ENCODE results near the gene TMEM101. TPM values are rescaled to one million over a fixed set of nuclear protein-coding genes. Genes with fewer than 3 reads are reported as not detected.
"Not testable (repeated sequence)": the region's sequence is repeated elsewhere in the genome, so short reads cannot be mapped to it uniquely, and the experiment has no call there.

The TMEM101 gene
- total and polyA plus RNA-seq, 5 donors from 2014 or later, result 15.8 to 44.9 (median 40.9) TPM

- DNase-seq, result no peak
- Mint-ChIP-seq H3K27ac (no peak overlapping the region), H3K36me3 (peaks cover 18% of the 10 kb centered on the region)
Measured at GRCh38 chr17:44037471-44037870, 22.7 kb upstream of the TMEM101 start.

GRCh38 chr17:44034688-44035087 is 19.9 kb upstream of the TMEM101 start:
- not testable (repeated sequence) for H3K27ac ChIP-seq (ENCODE audit: insufficient read depth, low read length, poor library complexity, severe bottlenecking); H3K27ac Mint-ChIP-seq; DNase-seq; H3K4me1 ChIP-seq (ENCODE audit: control insufficient read depth, insufficient read depth, low read length, poor library complexity, severe bottlenecking); ATAC-seq (ENCODE audit: low read depth in 2 of 2); H3K27me3 Mint-ChIP-seq; H3K9me3 Mint-ChIP-seq; H3K4me3 Mint-ChIP-seq; H3K27me3 ChIP-seq (ENCODE audit: control insufficient read depth, insufficient read depth, low read length); H3K4me3 ChIP-seq (ENCODE audit: low read depth, low read length); H3K9me3 ChIP-seq (ENCODE audit: control insufficient read depth in 2 of 2, low read length in 2 of 2)
- H3K36me3 ChIP-seq (ENCODE audit: control insufficient read depth, insufficient read depth, low read length), result peaks cover 38% of the 10 kb centered on the region
- Mint-ChIP-seq H3K36me3 (peaks cover 25% of the 10 kb centered on the region), H3K4me1 (peaks cover 6 to 13% (median 10%) of the 10 kb centered on the region in 4 donors)

More at GRCh38 chr17:44037471-44037870, 22.7 kb upstream of the TMEM101 start:
- H3K4me3 ChIP-seq (ENCODE audit: low read depth, low read length), result no peak overlapping the region
- H3K4me1 Mint-ChIP-seq, result peaks cover 15 to 24% (median 22%) of the 10 kb centered on the region in 4 donors
- no peak overlapping the region for H3K27ac ChIP-seq (ENCODE audit: insufficient read depth, low read length, poor library complexity, severe bottlenecking)
- H3K9me3 Mint-ChIP-seq, result no peaks in the 10 kb centered on the region
- no peak for ATAC-seq (ENCODE audit: low read depth in 2 of 2)
- no peak overlapping the region for H3K4me3 Mint-ChIP-seq
- H3K9me3 ChIP-seq (ENCODE audit: control insufficient read depth in 2 of 2, low read length in 2 of 2), result no peaks in the 10 kb centered on the region
- peaks cover 37% of the 10 kb centered on the region for H3K36me3 ChIP-seq (ENCODE audit: control insufficient read depth, insufficient read depth, low read length)
- no peaks in the 10 kb centered on the region for H3K27me3 ChIP-seq (ENCODE audit: control insufficient read depth, insufficient read depth, low read length)
- peaks cover 10% of the 10 kb centered on the region for H3K4me1 ChIP-seq (ENCODE audit: control insufficient read depth, insufficient read depth, low read length, poor library complexity, severe bottlenecking)
- H3K27me3 Mint-ChIP-seq, result no peaks in the 10 kb centered on the region

GRCh38 chr17:44033861-44034408 is 19.2 kb upstream of the TMEM101 start:
- Histone ChIP-seq H3K4me3 (ENCODE audit: low read depth, low read length) (no peak overlapping the region), H3K27ac (ENCODE audit: insufficient read depth, low read length, poor library complexity, severe bottlenecking) (no peak overlapping the region), H3K9me3 (ENCODE audit: control insufficient read depth in 2 of 2, low read length in 2 of 2) (no peaks in the 10 kb centered on the region), H3K36me3 (ENCODE audit: control insufficient read depth, insufficient read depth, low read length) (peaks cover 37% of the 10 kb centered on the region), H3K27me3 (ENCODE audit: control insufficient read depth, insufficient read depth, low read length) (no peaks in the 10 kb centered on the region), H3K4me1 (ENCODE audit: control insufficient read depth, insufficient read depth, low read length, poor library complexity, severe bottlenecking) (no peaks in the 10 kb centered on the region)
- ATAC-seq (ENCODE audit: low read depth in 2 of 2), result no peak
- DNase-seq, result peak in 1 of 3 donors; percentile 22
- Mint-ChIP-seq H3K4me3 (no peak overlapping the region), H3K36me3 (peaks cover 31% of the 10 kb centered on the region), H3K9me3 (no peaks in the 10 kb centered on the region), H3K27ac (peak overlapping the region; percentile 30 to 82 (median 45)), H3K27me3 (no peaks in the 10 kb centered on the region), H3K4me1 (peaks cover 4 to 13% (median 9%) of the 10 kb centered on the region in 4 donors)

- Mint-ChIP-seq H3K4me1 (peaks cover 0 to 13% (median 9%) of the 10 kb centered on the region in 4 donors), H3K27ac (no peak overlapping the region), H3K27me3 (no peaks in the 10 kb centered on the region), H3K36me3 (peaks cover 28% of the 10 kb centered on the region), H3K9me3 (no peaks in the 10 kb centered on the region), H3K4me3 (no peak overlapping the region)
- Histone ChIP-seq H3K9me3 (ENCODE audit: control insufficient read depth in 2 of 2, low read length in 2 of 2) (no peaks in the 10 kb centered on the region), H3K27me3 (ENCODE audit: control insufficient read depth, insufficient read depth, low read length) (no peaks in the 10 kb centered on the region), H3K4me3 (ENCODE audit: low read depth, low read length) (no peak overlapping the region), H3K4me1 (ENCODE audit: control insufficient read depth, insufficient read depth, low read length, poor library complexity, severe bottlenecking) (no peaks in the 10 kb centered on the region), H3K36me3 (ENCODE audit: control insufficient read depth, insufficient read depth, low read length) (peaks cover 10% of the 10 kb centered on the region), H3K27ac (ENCODE audit: insufficient read depth, low read length, poor library complexity, severe bottlenecking) (no peak overlapping the region)
- no peak for ATAC-seq (ENCODE audit: low read depth in 2 of 2)
- no peak for DNase-seq
Measured at GRCh38 chr17:44030482-44030881, 15.7 kb upstream of the TMEM101 start.

GRCh38 chr17:44029736-44030135 is 15.0 kb upstream of the TMEM101 start:
- H3K36me3 Mint-ChIP-seq, result peaks cover 28% of the 10 kb centered on the region
- H3K27ac ChIP-seq (ENCODE audit: insufficient read depth, low read length, poor library complexity, severe bottlenecking), result no peak overlapping the region
- no peaks in the 10 kb centered on the region for H3K9me3 Mint-ChIP-seq
- ATAC-seq (ENCODE audit: low read depth in 2 of 2) (no peak), DNase-seq (no peak)
- H3K27me3 ChIP-seq (ENCODE audit: control insufficient read depth, insufficient read depth, low read length), result no peaks in the 10 kb centered on the region
- H3K27ac Mint-ChIP-seq, result no peak overlapping the region
- no peaks in the 10 kb centered on the region for H3K4me1 ChIP-seq (ENCODE audit: control insufficient read depth, insufficient read depth, low read length, poor library complexity, severe bottlenecking)
- H3K4me1 Mint-ChIP-seq, result peaks cover 0 to 13% (median 9%) of the 10 kb centered on the region in 4 donors
- H3K9me3 ChIP-seq (ENCODE audit: control insufficient read depth in 2 of 2, low read length in 2 of 2), result no peaks in the 10 kb centered on the region
- no peaks in the 10 kb centered on the region for H3K27me3 Mint-ChIP-seq
- no peak overlapping the region for H3K4me3 ChIP-seq (ENCODE audit: low read depth, low read length)
- H3K36me3 ChIP-seq (ENCODE audit: control insufficient read depth, insufficient read depth, low read length), result peaks cover 10% of the 10 kb centered on the region
- no peak overlapping the region for H3K4me3 Mint-ChIP-seq

- Mint-ChIP-seq H3K4me3 (peak overlapping the region in 1 of 4 donors; percentile 56), H3K36me3 (peaks cover 11% of the 10 kb centered on the region), H3K27me3 (no peaks in the 10 kb centered on the region), H3K27ac (no peak overlapping the region), H3K9me3 (no peaks in the 10 kb centered on the region), H3K4me1 (no peaks in the 10 kb centered on the region)
- no peaks in the 10 kb centered on the region for H3K9me3 ChIP-seq (ENCODE audit: control insufficient read depth in 2 of 2, low read length in 2 of 2)
- H3K27me3 ChIP-seq (ENCODE audit: control insufficient read depth, insufficient read depth, low read length), result no peaks in the 10 kb centered on the region
- H3K4me3 ChIP-seq (ENCODE audit: low read depth, low read length), result no peak overlapping the region
- H3K4me1 ChIP-seq (ENCODE audit: control insufficient read depth, insufficient read depth, low read length, poor library complexity, severe bottlenecking), result no peaks in the 10 kb centered on the region
- H3K27ac ChIP-seq (ENCODE audit: insufficient read depth, low read length, poor library complexity, severe bottlenecking), result no peak overlapping the region
- peaks cover 3% of the 10 kb centered on the region for H3K36me3 ChIP-seq (ENCODE audit: control insufficient read depth, insufficient read depth, low read length)
- ATAC-seq (ENCODE audit: low read depth in 2 of 2), result no peak
- no peak for DNase-seq
Measured at GRCh38 chr17:44024853-44025252, 10.1 kb upstream of the TMEM101 start.

- no peaks in the 10 kb centered on the region for H3K27me3 ChIP-seq (ENCODE audit: control insufficient read depth, insufficient read depth, low read length)
- H3K27ac ChIP-seq (ENCODE audit: insufficient read depth, low read length, poor library complexity, severe bottlenecking), result no peak overlapping the region
- no peaks in the 10 kb centered on the region for H3K4me1 ChIP-seq (ENCODE audit: control insufficient read depth, insufficient read depth, low read length, poor library complexity, severe bottlenecking)
- DNase-seq (no peak), ATAC-seq (ENCODE audit: low read depth in 2 of 2) (no peak)
- Mint-ChIP-seq H3K27ac (no peak overlapping the region), H3K27me3 (no peaks in the 10 kb centered on the region), H3K36me3 (peaks cover 5% of the 10 kb centered on the region), H3K4me3 (no peak overlapping the region), H3K9me3 (no peaks in the 10 kb centered on the region), H3K4me1 (no peaks in the 10 kb centered on the region)
- no peaks in the 10 kb centered on the region for H3K9me3 ChIP-seq (ENCODE audit: control insufficient read depth in 2 of 2, low read length in 2 of 2)
- no peak overlapping the region for H3K4me3 ChIP-seq (ENCODE audit: low read depth, low read length)
- H3K36me3 ChIP-seq (ENCODE audit: control insufficient read depth, insufficient read depth, low read length), result peaks cover 3% of the 10 kb centered on the region
Measured at GRCh38 chr17:44024271-44024663, 9.5 kb upstream of the TMEM101 start.

- Histone ChIP-seq H3K4me3 (ENCODE audit: low read depth, low read length) (no peak overlapping the region), H3K4me1 (ENCODE audit: control insufficient read depth, insufficient read depth, low read length, poor library complexity, severe bottlenecking) (no peaks in the 10 kb centered on the region), H3K9me3 (ENCODE audit: control insufficient read depth in 2 of 2, low read length in 2 of 2) (no peaks in the 10 kb centered on the region), H3K27me3 (ENCODE audit: control insufficient read depth, insufficient read depth, low read length) (no peaks in the 10 kb centered on the region), H3K36me3 (ENCODE audit: control insufficient read depth, insufficient read depth, low read length) (peaks cover 3% of the 10 kb centered on the region), H3K27ac (ENCODE audit: insufficient read depth, low read length, poor library complexity, severe bottlenecking) (no peak overlapping the region)
- Mint-ChIP-seq H3K36me3 (no peaks in the 10 kb centered on the region), H3K27ac (no peak overlapping the region), H3K27me3 (no peaks in the 10 kb centered on the region), H3K4me3 (no peak overlapping the region), H3K9me3 (no peaks in the 10 kb centered on the region), H3K4me1 (no peaks in the 10 kb centered on the region)
- DNase-seq (no peak), ATAC-seq (ENCODE audit: low read depth in 2 of 2) (no peak)
Measured at GRCh38 chr17:44023545-44024270, 8.9 kb upstream of the TMEM101 start.
